SK-N-SH (cell line): ENCODE results near the gene DPYSL4. TPM values are rescaled to one million over a fixed set of nuclear protein-coding genes. Genes with fewer than 3 reads are reported as not detected.

Experiments
- CTCF ChIA-PET: fragments of 300-600, 350-600 bp; formaldehyde crosslinking; extraction: SDS; loops from one replicate; lab custom pipeline; 2021; lab: Yijun Ruan, JAX
- POLR2A ChIA-PET: fragments of 350-600 bp; sonication (Branson Sonifier 250); formaldehyde crosslinking; extraction: SDS; loops from one replicate; lab custom pipeline; 2020; ENCODE audit warnings: antibody characterized with exemption, inconsistent platforms; lab: Yijun Ruan, JAX
- DNase-seq: peaks from one replicate; pipeline ENCODE4 v3.0.0; 2012
- H2AFZ ChIP-seq: fragments of 200-600 bp; sonication (generic); 2 replicates; pipeline ENCODE4 v1.8.1; 2016; ENCODE audit warnings: antibody characterized with exemption, mild to moderate bottlenecking, low read depth
- H3F3A ChIP-seq: fragments of 200-600 bp; sonication (generic); replicated peaks from 2 replicates; pipeline ENCODE3; 2016; ENCODE audit warnings: antibody characterized with exemption, mild to moderate bottlenecking; ENCODE audit not compliant: insufficient read depth
- H3K27ac ChIP-seq, 2 experiments: fragments of 200-500 bp in 1 of 2; fragments of 200-600 bp in 1 of 2; sonication (Bioruptor generic) in 1 of 2; sonication (generic), shearing (Covaris generic) in 1 of 2; 2 replicates each; pipeline versions ENCODE4 v1.5.1 to v1.6.1; 2014 to 2016; ENCODE audit warnings: low read depth in 2 of 2, inconsistent platforms in 1 of 2, low read length in 1 of 2, mild to moderate bottlenecking in 1 of 2, mixed read lengths in 1 of 2
- H3K27me3 ChIP-seq: fragments of 200-600 bp; sonication (generic), shearing (Covaris generic); 2 replicates; pipeline ENCODE4 v1.6.1; 2016; ENCODE audit warnings: mixed run types; ENCODE audit not compliant: insufficient read depth
- H3K36me3 ChIP-seq, 2 experiments: fragments of 200-500 bp in 1 of 2; fragments of 200-600 bp in 1 of 2; sonication (Bioruptor generic) in 1 of 2; sonication (generic) in 1 of 2; replicated peaks in 1 of 2; 2 replicates each; pipeline versions ENCODE3 to v1.5.1; 2014 to 2016; ENCODE audit warnings: low read length in 1 of 2, mild to moderate bottlenecking in 1 of 2; ENCODE audit not compliant: insufficient read depth in 2 of 2, control insufficient read depth in 1 of 2
- H3K4me1 ChIP-seq, 2 experiments: fragments of 200-500 bp in 1 of 2; fragments of 200-600 bp in 1 of 2; sonication (Bioruptor generic) in 1 of 2; sonication (generic), shearing (Covaris generic) in 1 of 2; 2 replicates each; pipeline versions ENCODE4 v1.5.1 to v1.6.1; 2014 to 2016; ENCODE audit warnings: low read depth in 1 of 2, low read length in 1 of 2, mixed run types in 1 of 2; ENCODE audit not compliant: insufficient read depth in 2 of 2, control insufficient read depth in 1 of 2
- H3K4me2 ChIP-seq: fragments of 200-600 bp; sonication (generic), shearing (Covaris generic); 2 replicates; pipeline ENCODE4 v1.6.1; 2017; ENCODE audit warnings: mixed run types
- H3K4me3 ChIP-seq, 2 experiments: fragments of 200-500 bp in 1 of 2; fragments of 200-600 bp in 1 of 2; sonication (Bioruptor generic) in 1 of 2; sonication (generic), shearing (Covaris generic) in 1 of 2; 2 replicates each; pipeline versions ENCODE4 v1.5.1 to v1.8.1; 2014 to 2016; ENCODE audit warnings: low read depth in 2 of 2, inconsistent platforms in 1 of 2, low read length in 1 of 2, mild to moderate bottlenecking in 1 of 2, mixed read lengths in 1 of 2, moderate library complexity in 1 of 2
- H3K79me2 ChIP-seq: fragments of 200-600 bp; sonication (generic); 2 replicates; pipeline ENCODE4 v1.8.1; 2017; ENCODE audit warnings: mild to moderate bottlenecking; ENCODE audit not compliant: insufficient read depth
- H3K9ac ChIP-seq: fragments of 200-600 bp; sonication (generic); 2 replicates; pipeline ENCODE4 v1.6.1; 2017; ENCODE audit warnings: mixed run types
- H3K9me2 ChIP-seq: fragments of 200-600 bp; sonication (generic); 2 replicates; pipeline ENCODE4 v1.6.1; 2017; ENCODE audit warnings: mixed run types
- H3K9me3 ChIP-seq: fragments of 200-600 bp; sonication (generic); 2 replicates; pipeline ENCODE4 v1.6.1; 2017; ENCODE audit warnings: mixed run types, mild to moderate bottlenecking, moderate library complexity
- H4K20me1 ChIP-seq: fragments of 200-600 bp; sonication (generic); 2 replicates; pipeline ENCODE4 v1.6.1; 2017; ENCODE audit warnings: mild to moderate bottlenecking, mixed run types; ENCODE audit not compliant: insufficient read depth
- CHD2 ChIP-seq: fragments of 150-350 bp; IDR thresholded peaks from 2 replicates; pipeline ENCODE4 v1.6.1; 2018; ENCODE audit warnings: low read length; ENCODE audit not compliant: partially characterized antibody
- ELF1 ChIP-seq: IDR thresholded peaks from 2 replicates; pipeline ENCODE4 v1.4.0; 2012
- EP300 ChIP-seq, 2 experiments: IDR thresholded peaks; 2 replicates each; pipeline versions ENCODE4 v1.4.0 to v1.6.1; 2012; ENCODE audit warnings: borderline replicate concordance in 1 of 2, low read depth in 1 of 2, low read length in 1 of 2
- FOSL2 ChIP-seq: IDR thresholded peaks from 2 replicates; pipeline ENCODE4 v1.4.0; 2012; ENCODE audit warnings: low read depth, mild to moderate bottlenecking, moderate library complexity, borderline replicate concordance
- FOXJ3 ChIP-seq: sonication (generic); formaldehyde crosslinking; IDR thresholded peaks from 2 replicates; pipeline ENCODE4 v1.5.1; 2020; ENCODE audit warnings: mild to moderate bottlenecking, missing genetic modification reagents
- FOXM1 ChIP-seq: IDR thresholded peaks from 2 replicates; pipeline ENCODE4 v1.4.0; 2012; ENCODE audit warnings: low read depth, mild to moderate bottlenecking
- GABPA ChIP-seq: IDR thresholded peaks from 2 replicates; pipeline ENCODE4 v1.4.0; 2012; ENCODE audit warnings: low read depth, mild to moderate bottlenecking
- GATA2 ChIP-seq: sonication (generic); formaldehyde crosslinking; IDR thresholded peaks from 2 replicates; pipeline ENCODE4 v1.5.0; 2020; ENCODE audit warnings: mild to moderate bottlenecking, missing genetic modification reagents
- JUND ChIP-seq: IDR thresholded peaks from 2 replicates; pipeline ENCODE4 v1.4.0; 2012
- MEF2A ChIP-seq: IDR thresholded peaks from 2 replicates; pipeline ENCODE4 v1.4.0; 2012; ENCODE audit warnings: low read depth, borderline replicate concordance
- MXI1 ChIP-seq: IDR thresholded peaks from 2 replicates; pipeline ENCODE4 v1.6.1; 2012; ENCODE audit warnings: mild to moderate bottlenecking, low read depth, low read length, improper control_type of control experiment
- NRF1 ChIP-seq: IDR thresholded peaks from 2 replicates; pipeline ENCODE4 v1.6.1; 2012; ENCODE audit warnings: low read depth, mild to moderate bottlenecking, low read length
- TAF1 ChIP-seq: IDR thresholded peaks from 2 replicates; pipeline ENCODE4 v1.6.1; 2012; ENCODE audit warnings: low read depth, mild to moderate bottlenecking, low read length, moderate library complexity, borderline replicate concordance
- TCF12 ChIP-seq: IDR thresholded peaks from 2 replicates; pipeline ENCODE4 v1.4.0; 2012
- YY1 ChIP-seq: IDR thresholded peaks from 2 replicates; pipeline ENCODE4 v1.4.0; 2012; ENCODE audit warnings: low read depth, mild to moderate bottlenecking
- WGBS: methylation state at CpG from one replicate; pipeline ENCODE4 v1.1.6; 2017; ENCODE audit warnings: low lambda C conversion rate; 5-methylcytosine and 5-hydroxymethylcytosine counted together
- polyA plus RNA-seq, 3 experiments: library from polyadenylated mRNA; depleted of rRNA; stranded (reverse); fragments of >200 nt; gene quantifications; 2 replicates each; pipeline ENCODE4 v1.2.3, GENCODE V29; 2012
- TF ChIP-seq, protein P1 (sequence below): fragments of 200-600 bp; sonication (generic); IDR thresholded peaks from 2 replicates; pipeline ENCODE4 v1.6.1; 2017; ENCODE audit warnings: antibody characterized with exemption, mild to moderate bottlenecking, moderate library complexity
- TF ChIP-seq, protein P2 (sequence below): IDR thresholded peaks from 2 replicates; pipeline ENCODE4 v1.4.0; 2012; ENCODE audit warnings: low read depth, borderline replicate concordance
- TF ChIP-seq, protein P3 (sequence below): IDR thresholded peaks from 2 replicates; pipeline ENCODE4 v1.4.0; 2012; ENCODE audit warnings: low read depth, borderline replicate concordance
- TF ChIP-seq, protein P4 (sequence below): IDR thresholded peaks from 2 replicates; pipeline ENCODE4; 2012

The DPYSL4 gene
- polyA plus RNA-seq, 1 of the 3 experiments (the other 2 are of a cell fraction) = 21.8 TPM

DNA sequence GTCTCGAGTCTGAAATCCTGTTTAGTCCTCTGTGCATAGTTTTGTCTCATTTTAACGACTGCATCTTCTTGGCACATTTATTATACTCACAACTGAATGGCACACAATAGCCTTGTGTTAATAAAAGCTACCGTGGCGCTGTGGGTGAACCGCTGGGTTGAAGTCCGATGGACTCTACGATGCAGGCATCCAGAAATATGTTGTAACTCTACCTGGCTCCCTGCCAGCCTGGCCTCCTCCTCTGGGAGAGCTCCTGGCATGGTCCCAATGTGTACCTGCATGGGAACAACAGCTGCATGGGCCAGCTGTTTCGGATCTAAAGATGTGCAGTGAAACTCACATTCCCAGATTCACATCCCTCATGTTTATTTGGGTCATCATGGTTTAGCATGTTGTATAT, 3.7 kb upstream of the DPYSL4 start:
- H3K9me2 ChIP-seq = no peaks in the 10 kb centered on the region
- 52% methylated on average over 8 of the region's 8 CpGs for WGBS
- no peak overlapping the region for H3K4me2 ChIP-seq
- no peak overlapping the region for H2AFZ ChIP-seq
- H3K9me3 ChIP-seq = no peaks in the 10 kb centered on the region
- no peak overlapping the region for H3K9ac ChIP-seq
- H4K20me1 ChIP-seq = peaks cover 5% of the 10 kb centered on the region
- ChIA-PET CTCF (interaction anchor here (1.0 kb wide), 1 partner anchor 12 kb away, joined by 3 read pairs; no protein-coding TSS in a partner anchor), POLR2A (no interaction called here)
- no peak overlapping the region for H3K4me3 ChIP-seq
- TF ChIP-seq CHD2 (no peak), JUND (no peak), FOXM1 (no peak), TCF12 (no peak), ELF1 (no peak), YY1 (no peak), GABPA (no peak), MEF2A (no peak), TAF1 (no peak), FOXJ3 (CRISPR knock-in tag) (no peak), GATA2 (CRISPR knock-in tag) (no peak)
- TF ChIP-seq, protein P1, sequence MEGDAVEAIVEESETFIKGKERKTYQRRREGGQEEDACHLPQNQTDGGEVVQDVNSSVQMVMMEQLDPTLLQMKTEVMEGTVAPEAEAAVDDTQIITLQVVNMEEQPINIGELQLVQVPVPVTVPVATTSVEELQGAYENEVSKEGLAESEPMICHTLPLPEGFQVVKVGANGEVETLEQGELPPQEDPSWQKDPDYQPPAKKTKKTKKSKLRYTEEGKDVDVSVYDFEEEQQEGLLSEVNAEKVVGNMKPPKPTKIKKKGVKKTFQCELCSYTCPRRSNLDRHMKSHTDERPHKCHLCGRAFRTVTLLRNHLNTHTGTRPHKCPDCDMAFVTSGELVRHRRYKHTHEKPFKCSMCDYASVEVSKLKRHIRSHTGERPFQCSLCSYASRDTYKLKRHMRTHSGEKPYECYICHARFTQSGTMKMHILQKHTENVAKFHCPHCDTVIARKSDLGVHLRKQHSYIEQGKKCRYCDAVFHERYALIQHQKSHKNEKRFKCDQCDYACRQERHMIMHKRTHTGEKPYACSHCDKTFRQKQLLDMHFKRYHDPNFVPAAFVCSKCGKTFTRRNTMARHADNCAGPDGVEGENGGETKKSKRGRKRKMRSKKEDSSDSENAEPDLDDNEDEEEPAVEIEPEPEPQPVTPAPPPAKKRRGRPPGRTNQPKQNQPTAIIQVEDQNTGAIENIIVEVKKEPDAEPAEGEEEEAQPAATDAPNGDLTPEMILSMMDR = no peak
- TF ChIP-seq, protein P2, sequence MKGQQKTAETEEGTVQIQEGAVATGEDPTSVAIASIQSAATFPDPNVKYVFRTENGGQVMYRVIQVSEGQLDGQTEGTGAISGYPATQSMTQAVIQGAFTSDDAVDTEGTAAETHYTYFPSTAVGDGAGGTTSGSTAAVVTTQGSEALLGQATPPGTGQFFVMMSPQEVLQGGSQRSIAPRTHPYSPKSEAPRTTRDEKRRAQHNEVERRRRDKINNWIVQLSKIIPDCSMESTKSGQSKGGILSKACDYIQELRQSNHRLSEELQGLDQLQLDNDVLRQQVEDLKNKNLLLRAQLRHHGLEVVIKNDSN = no peak
- DNase-seq = no peak
- peaks cover 2% of the 10 kb centered on the region for H3F3A ChIP-seq
- H3K79me2 ChIP-seq = peaks cover 7% of the 10 kb centered on the region; the same call in 1 of the 2 replicates
- H3K36me3 ChIP-seq = no peaks in the 10 kb centered on the region
- H3K27ac ChIP-seq = no peak overlapping the region
- H3K27me3 ChIP-seq = no peaks in the 10 kb centered on the region
- H3K4me1 ChIP-seq = peaks cover 0 to 2% of the 10 kb centered on the region in 2 experiments; a peak in 1 of 4 replicates

DNA sequence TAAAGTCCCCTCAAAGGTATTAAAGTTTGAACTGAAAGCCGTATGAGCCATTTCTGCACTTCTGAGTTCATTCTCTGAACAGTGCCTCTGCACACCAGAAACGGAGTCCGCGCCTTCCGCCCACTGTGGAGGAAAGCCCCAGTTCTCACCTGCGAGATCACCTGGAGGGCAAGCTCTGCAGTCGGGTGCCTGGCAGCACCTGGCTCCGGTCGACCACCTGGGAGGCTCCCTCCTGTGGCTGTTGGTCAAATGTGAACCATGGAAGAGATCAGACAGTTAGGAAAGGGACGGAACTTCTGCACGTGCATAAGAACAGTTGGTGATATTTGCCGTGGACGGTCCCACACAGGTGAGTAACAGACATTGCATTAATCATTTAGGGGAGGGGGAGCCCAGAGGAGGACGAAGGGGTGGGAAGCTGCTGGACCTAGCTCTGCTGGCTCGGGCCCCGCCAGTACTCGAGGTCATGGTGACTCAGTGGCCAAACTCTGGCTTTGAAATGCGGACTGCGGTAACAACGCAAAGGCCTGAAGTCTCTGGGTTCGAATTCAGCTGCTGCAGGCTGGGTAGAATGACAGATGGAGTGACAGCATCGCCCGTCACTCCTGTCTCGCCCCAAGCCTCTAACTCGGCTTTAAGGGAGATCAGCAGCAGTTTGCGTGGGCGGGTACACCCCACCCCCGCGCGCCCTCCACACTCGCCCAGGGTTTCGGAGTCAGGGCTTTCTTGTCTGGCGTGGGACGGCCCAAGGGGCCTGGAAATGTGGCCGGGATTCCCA, 1.7 kb upstream of the DPYSL4 start:
- DNase-seq = no peak
- Histone ChIP-seq H3F3A (peaks cover 3% of the 10 kb centered on the region), H3K9me3 (no peaks in the 10 kb centered on the region), H4K20me1 (peaks cover 24% of the 10 kb centered on the region), H3K4me2 (no peak overlapping the region), H3K4me1 (peaks cover 0 to 17% of the 10 kb centered on the region in 2 experiments; a peak in 1 of 4 replicates), H3K27ac (no peak overlapping the region), H3K79me2 (peaks cover 14% of the 10 kb centered on the region; the same call in 1 of the 2 replicates), H3K9me2 (no peaks in the 10 kb centered on the region), H2AFZ (no peak overlapping the region), H3K9ac (no peak overlapping the region), H3K27me3 (no peaks in the 10 kb centered on the region), H3K4me3 (no peak overlapping the region), H3K36me3 (no peaks in the 10 kb centered on the region)
- CTCF ChIA-PET = interaction anchor here (1.2 kb wide), 1 partner anchor 42 kb away, joined by 3 read pairs; no protein-coding TSS in a partner anchor
- POLR2A ChIA-PET = no interaction called here
- WGBS = 92% methylated on average over 23 of the region's 35 CpGs
- no peak for TF ChIP-seq FOXM1
- no peak for TF ChIP-seq FOSL2
- no peak for TF ChIP-seq EP300 (IDR thresholded peaks at IDR 0.05; ENCODE audit: borderline replicate concordance in 1 of 2, low read depth in 1 of 2, low read length in 1 of 2)
- TF ChIP-seq, protein P3, sequence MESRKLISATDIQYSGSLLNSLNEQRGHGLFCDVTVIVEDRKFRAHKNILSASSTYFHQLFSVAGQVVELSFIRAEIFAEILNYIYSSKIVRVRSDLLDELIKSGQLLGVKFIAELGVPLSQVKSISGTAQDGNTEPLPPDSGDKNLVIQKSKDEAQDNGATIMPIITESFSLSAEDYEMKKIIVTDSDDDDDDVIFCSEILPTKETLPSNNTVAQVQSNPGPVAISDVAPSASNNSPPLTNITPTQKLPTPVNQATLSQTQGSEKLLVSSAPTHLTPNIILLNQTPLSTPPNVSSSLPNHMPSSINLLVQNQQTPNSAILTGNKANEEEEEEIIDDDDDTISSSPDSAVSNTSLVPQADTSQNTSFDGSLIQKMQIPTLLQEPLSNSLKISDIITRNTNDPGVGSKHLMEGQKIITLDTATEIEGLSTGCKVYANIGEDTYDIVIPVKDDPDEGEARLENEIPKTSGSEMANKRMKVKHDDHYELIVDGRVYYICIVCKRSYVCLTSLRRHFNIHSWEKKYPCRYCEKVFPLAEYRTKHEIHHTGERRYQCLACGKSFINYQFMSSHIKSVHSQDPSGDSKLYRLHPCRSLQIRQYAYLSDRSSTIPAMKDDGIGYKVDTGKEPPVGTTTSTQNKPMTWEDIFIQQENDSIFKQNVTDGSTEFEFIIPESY = no peak
- TF ChIP-seq, protein P1 = no peak
- TF ChIP-seq TAF1 = no peak
- TF ChIP-seq, protein P4, sequence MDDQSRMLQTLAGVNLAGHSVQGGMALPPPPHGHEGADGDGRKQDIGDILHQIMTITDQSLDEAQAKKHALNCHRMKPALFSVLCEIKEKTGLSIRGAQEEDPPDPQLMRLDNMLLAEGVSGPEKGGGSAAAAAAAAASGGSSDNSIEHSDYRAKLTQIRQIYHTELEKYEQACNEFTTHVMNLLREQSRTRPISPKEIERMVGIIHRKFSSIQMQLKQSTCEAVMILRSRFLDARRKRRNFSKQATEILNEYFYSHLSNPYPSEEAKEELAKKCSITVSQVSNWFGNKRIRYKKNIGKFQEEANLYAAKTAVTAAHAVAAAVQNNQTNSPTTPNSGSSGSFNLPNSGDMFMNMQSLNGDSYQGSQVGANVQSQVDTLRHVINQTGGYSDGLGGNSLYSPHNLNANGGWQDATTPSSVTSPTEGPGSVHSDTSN = no peak
- TF ChIP-seq NRF1 = no peak
- no peak for TF ChIP-seq GABPA
- no peak for TF ChIP-seq CHD2
- no peak for TF ChIP-seq MXI1
